GM19099 (cell line): ENCODE data around the gene SGPP1.

Experiments used
- POLR2A ChIP-seq: IDR thresholded peaks from 3 replicates; pipeline ENCODE4 v1.6.1; 2011; ENCODE audit warnings: low read depth; ENCODE audit not compliant: insufficient read length; ENCODE audit errors: extremely low read depth

The SGPP1 gene

GRCh38 chr14:63745858-63746425 lies 18.1 kb upstream of the SGPP1 start:
- peak; percentile 38 for TF ChIP-seq POLR2A

GRCh38 chr14:63745272-63745671 lies 17.4 kb upstream of the SGPP1 start:
- TF ChIP-seq POLR2A, result no peak

GRCh38 chr14:63737582-63738006 lies 9.7 kb upstream of the SGPP1 start:
- no peak for TF ChIP-seq POLR2A

GRCh38 chr14:63735720-63736119 lies 7.9 kb upstream of the SGPP1 start:
- TF ChIP-seq POLR2A, result no peak

- no peak for TF ChIP-seq POLR2A
Measured at GRCh38 chr14:63730659-63731058, 2.8 kb upstream of the SGPP1 start.

GRCh38 chr14:63727231-63727735 lies 582 bp downstream of the SGPP1 start:
- TF ChIP-seq POLR2A, result no peak

- TF ChIP-seq POLR2A, result no peak
Measured at GRCh38 chr14:63726499-63726898, 1.4 kb downstream of the SGPP1 start.

- TF ChIP-seq POLR2A, result no peak
Measured at GRCh38 chr14:63725786-63726460, 1.9 kb downstream of the SGPP1 start.

GRCh38 chr14:63717702-63718101 lies 10.2 kb downstream of the SGPP1 start:
- no peak for TF ChIP-seq POLR2A

GRCh38 chr14:63715360-63715759 lies 12.5 kb downstream of the SGPP1 start:
- no peak for TF ChIP-seq POLR2A

- TF ChIP-seq POLR2A, result no peak
Measured at GRCh38 chr14:63713764-63714163, 14.1 kb downstream of the SGPP1 start.

- TF ChIP-seq POLR2A, result no peak
Measured at GRCh38 chr14:63713058-63713457, 14.8 kb downstream of the SGPP1 start.

- TF ChIP-seq POLR2A, result no peak
Measured at GRCh38 chr14:63712123-63712522, 15.7 kb downstream of the SGPP1 start.

GRCh38 chr14:63710497-63710896 lies 17.4 kb downstream of the SGPP1 start:
- no peak for TF ChIP-seq POLR2A

- no peak for TF ChIP-seq POLR2A
Measured at GRCh38 chr14:63709589-63709988, 18.3 kb downstream of the SGPP1 start.

- TF ChIP-seq POLR2A, result no peak
Measured at GRCh38 chr14:63707216-63707615, 20.6 kb downstream of the SGPP1 start.

- TF ChIP-seq POLR2A, result no peak
Measured at GRCh38 chr14:63705561-63706070, 22.2 kb downstream of the SGPP1 start.

- no peak for TF ChIP-seq POLR2A
Measured at GRCh38 chr14:63701606-63702299, 26.1 kb downstream of the SGPP1 start.
